Hepatocyte (in vitro differentiated cells): Measurements from ENCODE around the gene POLR2M. TPM values are rescaled to one million over a fixed set of nuclear protein-coding genes. Genes with fewer than 3 reads are reported as not detected.

Experiments
- DNase-seq: peaks from one replicate; pipeline ENCODE4 v3.0.0-alpha.2; 2016; ENCODE audit warnings: low spot score
- H2AFZ ChIP-seq: fragments of 200-600 bp; sonication (generic); 2 replicates; pipeline ENCODE4 v1.6.0; 2016; ENCODE audit warnings: antibody characterized with exemption, mild to moderate bottlenecking
- H3K27ac ChIP-seq: fragments of 200-600 bp; sonication (generic); 2 replicates; pipeline ENCODE4 v1.5.1; 2016; ENCODE audit warnings: mild to moderate bottlenecking
- H3K27me3 ChIP-seq: fragments of 200-600 bp; sonication (generic); 2 replicates; pipeline ENCODE4 v1.6.1; 2016
- H3K36me3 ChIP-seq: fragments of 200-600 bp; sonication (generic); replicated peaks from 2 replicates; pipeline ENCODE4 v1.5.1; 2016; ENCODE audit warnings: low read depth; ENCODE audit not compliant: insufficient read depth
- H3K4me1 ChIP-seq: fragments of 200-600 bp; sonication (generic); 2 replicates; pipeline ENCODE4 v1.5.1; 2016; ENCODE audit warnings: mild to moderate bottlenecking, moderate library complexity; ENCODE audit not compliant: insufficient read depth
- H3K4me2 ChIP-seq: fragments of 200-600 bp; sonication (generic); 2 replicates; pipeline ENCODE4 v1.6.0; 2016
- H3K4me3 ChIP-seq: fragments of 200-600 bp; sonication (generic); 2 replicates; pipeline ENCODE4 v1.5.1; 2016; ENCODE audit warnings: mild to moderate bottlenecking
- H3K79me2 ChIP-seq: fragments of 200-600 bp; sonication (generic); 2 replicates; pipeline ENCODE4 v1.6.0; 2017; ENCODE audit warnings: mild to moderate bottlenecking
- H3K9me2 ChIP-seq: fragments of 200-600 bp; sonication (generic); replicated peaks from 2 replicates; pipeline ENCODE4 v1.6.0; 2017; ENCODE audit warnings: mild to moderate bottlenecking; ENCODE audit not compliant: insufficient read depth
- H3K9me3 ChIP-seq: fragments of 200-600 bp; sonication (generic); 2 replicates; pipeline ENCODE4 v1.5.1; 2016; ENCODE audit warnings: low read depth, mild to moderate bottlenecking
- H4K20me1 ChIP-seq: fragments of 200-600 bp; sonication (generic); 2 replicates; pipeline ENCODE4 v1.6.0; 2016; ENCODE audit warnings: mild to moderate bottlenecking; ENCODE audit not compliant: insufficient read depth, poor library complexity, severe bottlenecking
- EZH2 ChIP-seq: fragments of 200-600 bp; sonication (generic); IDR thresholded peaks from 2 replicates; pipeline ENCODE4 v1.6.1; 2016; ENCODE audit warnings: antibody characterized with exemption, mild to moderate bottlenecking, borderline replicate concordance
- EZH2phosphoT487 ChIP-seq: fragments of 200-600 bp; sonication (generic); IDR thresholded peaks from one replicate; pipeline ENCODE4 v1.6.1; 2018; ENCODE audit warnings: antibody characterized with exemption, mild to moderate bottlenecking, low read depth, moderate library complexity; ENCODE audit not compliant: unreplicated experiment, severe bottlenecking
- WGBS: methylation state at CpG from one replicate; pipeline ENCODE4 v1.1.6; 2016; ENCODE audit warnings: low lambda C conversion rate; ENCODE audit errors: missing lambda C conversion rate; 5-methylcytosine and 5-hydroxymethylcytosine counted together
- polyA plus RNA-seq: library from polyadenylated mRNA; unstranded; fragments of >200 nt; fragmentation: Nextera tagmentation; extraction: Ambion mirVana; gene quantifications from 2 replicates; pipeline ENCODE4 v1.2.1, GENCODE V29; 2016
- total RNA-seq: library from RNA; depleted of rRNA; stranded (reverse); fragments of >200 nt; gene quantifications from 2 replicates; pipeline ENCODE4 v1.2.3, GENCODE V29; 2014
- TF ChIP-seq, protein P1 (sequence below): fragments of 200-600 bp; sonication (generic); IDR thresholded peaks from 2 replicates; pipeline ENCODE4 v1.5.1; 2016; ENCODE audit warnings: antibody characterized with exemption, mild to moderate bottlenecking; ENCODE audit not compliant: poor library complexity

Gene POLR2M
- total and polyA plus RNA-seq, 2 experiments from 2014 or later, result 27.0 to 145 TPM

- H3K27ac ChIP-seq, result peak overlapping the region; percentile 10
- H3K36me3 ChIP-seq, result no peaks in the 10 kb centered on the region
- H3K4me2 ChIP-seq, result peak overlapping the region; percentile 62
- H3K9me3 ChIP-seq, result no peaks in the 10 kb centered on the region
- H3K27me3 ChIP-seq, result no peaks in the 10 kb centered on the region
- no peaks in the 10 kb centered on the region for H4K20me1 ChIP-seq
- H3K4me1 ChIP-seq, result peaks cover 18% of the 10 kb centered on the region
- DNase-seq, result peak; percentile 68
- no peak overlapping the region for H2AFZ ChIP-seq
- H3K9me2 ChIP-seq, result no peaks in the 10 kb centered on the region
- whole genome bisulfite sequencing, result 27% methylated on average over 10 of the region's 10 CpGs
- no peak for TF ChIP-seq EZH2
- TF ChIP-seq, protein P1, sequence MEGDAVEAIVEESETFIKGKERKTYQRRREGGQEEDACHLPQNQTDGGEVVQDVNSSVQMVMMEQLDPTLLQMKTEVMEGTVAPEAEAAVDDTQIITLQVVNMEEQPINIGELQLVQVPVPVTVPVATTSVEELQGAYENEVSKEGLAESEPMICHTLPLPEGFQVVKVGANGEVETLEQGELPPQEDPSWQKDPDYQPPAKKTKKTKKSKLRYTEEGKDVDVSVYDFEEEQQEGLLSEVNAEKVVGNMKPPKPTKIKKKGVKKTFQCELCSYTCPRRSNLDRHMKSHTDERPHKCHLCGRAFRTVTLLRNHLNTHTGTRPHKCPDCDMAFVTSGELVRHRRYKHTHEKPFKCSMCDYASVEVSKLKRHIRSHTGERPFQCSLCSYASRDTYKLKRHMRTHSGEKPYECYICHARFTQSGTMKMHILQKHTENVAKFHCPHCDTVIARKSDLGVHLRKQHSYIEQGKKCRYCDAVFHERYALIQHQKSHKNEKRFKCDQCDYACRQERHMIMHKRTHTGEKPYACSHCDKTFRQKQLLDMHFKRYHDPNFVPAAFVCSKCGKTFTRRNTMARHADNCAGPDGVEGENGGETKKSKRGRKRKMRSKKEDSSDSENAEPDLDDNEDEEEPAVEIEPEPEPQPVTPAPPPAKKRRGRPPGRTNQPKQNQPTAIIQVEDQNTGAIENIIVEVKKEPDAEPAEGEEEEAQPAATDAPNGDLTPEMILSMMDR, result peak; percentile 56
- H3K79me2 ChIP-seq, result no peaks in the 10 kb centered on the region
- no peak overlapping the region for H3K4me3 ChIP-seq
Measured at GRCh38 chr15:57667171-57667849, 39.2 kb upstream of the POLR2M start.

- Histone ChIP-seq H3K9me2 (no peaks in the 10 kb centered on the region), H3K79me2 (no peaks in the 10 kb centered on the region), H3K36me3 (no peaks in the 10 kb centered on the region), H3K27me3 (no peaks in the 10 kb centered on the region), H3K4me2 (peak overlapping the region; percentile 62), H4K20me1 (no peaks in the 10 kb centered on the region), H3K27ac (peak overlapping the region; percentile 10), H3K4me3 (no peak overlapping the region), H3K4me1 (peaks cover 17% of the 10 kb centered on the region), H2AFZ (no peak overlapping the region), H3K9me3 (no peaks in the 10 kb centered on the region)
- WGBS, result 69% methylated on average over 4 of the region's 4 CpGs
- TF ChIP-seq, protein P1, result no peak
- no peak for TF ChIP-seq EZH2
- TF ChIP-seq EZH2phosphoT487, result no peak
- DNase-seq, result no peak
Measured at GRCh38 chr15:57668016-57668415, 38.5 kb upstream of the POLR2M start.

DNA sequence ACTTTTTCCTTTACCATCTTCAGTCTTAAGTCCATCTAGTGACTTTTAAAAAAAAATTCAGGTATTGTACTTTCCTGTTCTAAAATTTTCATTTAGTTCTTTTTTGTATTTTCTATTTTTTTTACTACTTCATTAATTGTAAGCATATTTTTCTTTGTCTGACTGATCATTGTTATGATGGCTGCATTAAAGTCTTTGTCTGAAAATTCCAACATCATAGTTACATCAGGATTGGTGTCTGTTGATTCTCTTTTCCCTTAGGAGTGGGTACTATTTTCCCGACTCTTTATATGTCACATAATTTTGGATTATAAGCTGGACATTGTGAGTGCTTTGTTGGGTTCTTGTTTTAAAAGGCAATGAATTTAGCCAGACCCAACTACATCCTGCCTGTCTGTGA lies 34.9 kb upstream of the POLR2M start:
- H3K36me3 ChIP-seq, result no peaks in the 10 kb centered on the region
- no peak overlapping the region for H2AFZ ChIP-seq
- TF ChIP-seq EZH2 (no peak), EZH2phosphoT487 (no peak)
- TF ChIP-seq, protein P1, result no peak
- no peak overlapping the region for H3K4me2 ChIP-seq
- H3K9me3 ChIP-seq, result no peaks in the 10 kb centered on the region
- H3K4me3 ChIP-seq, result no peak overlapping the region
- H3K27ac ChIP-seq, result no peak overlapping the region
- H3K79me2 ChIP-seq, result no peaks in the 10 kb centered on the region
- no peak for DNase-seq
- H3K4me1 ChIP-seq, result peaks cover 22% of the 10 kb centered on the region
- WGBS, result 0% methylated on average over 1 of the region's 1 CpG
- H3K27me3 ChIP-seq, result no peaks in the 10 kb centered on the region
- H3K9me2 ChIP-seq, result no peaks in the 10 kb centered on the region
- no peaks in the 10 kb centered on the region for H4K20me1 ChIP-seq
